GM21786 (cell line): ENCODE data around the gene CNOT6.

Experiments
- ATAC-seq: cut with Tn5 transposase; IDR thresholded peaks from one replicate; pipeline ENCODE4 v1.9.1; 2021; ENCODE audit not compliant: unreplicated experiment

CNOT6 gene

DNA sequence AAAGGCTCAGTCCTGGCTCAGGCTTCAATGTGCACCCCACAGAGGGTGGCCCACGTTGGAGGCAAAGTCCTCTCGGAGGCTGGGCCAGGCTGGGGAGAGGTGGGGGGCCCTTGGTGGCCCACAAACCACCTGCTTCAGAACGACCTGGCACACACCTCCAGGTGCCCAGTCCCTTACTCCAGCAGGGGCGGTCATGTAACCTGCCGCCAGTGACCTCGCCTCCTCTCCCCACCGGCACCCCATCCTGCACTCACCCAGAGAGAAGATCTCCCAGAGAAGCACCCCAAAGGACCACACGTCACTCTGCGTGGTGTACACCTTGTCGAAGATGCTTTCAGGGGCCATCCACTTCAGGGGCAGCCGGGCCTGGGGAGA lies 119.6 kb downstream of the CNOT6 start:
- no peak for ATAC-seq

DNA sequence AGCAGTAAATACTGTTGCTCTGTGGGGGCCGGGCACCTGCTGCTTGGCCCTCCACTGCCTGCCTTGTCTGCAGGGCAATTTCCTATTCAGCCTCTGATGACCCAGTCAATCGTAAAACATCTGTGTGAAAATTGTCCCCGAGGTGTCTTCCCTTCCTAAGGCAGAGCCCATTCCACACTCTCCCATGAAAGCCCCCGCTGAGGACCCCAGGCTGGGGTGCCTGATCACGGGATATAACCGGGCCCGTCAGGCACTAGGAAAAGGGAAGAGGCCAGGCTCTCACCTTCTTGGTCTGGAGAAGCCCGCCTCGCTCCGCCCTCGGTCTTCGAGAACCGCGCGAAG lies 124.3 kb downstream of the CNOT6 start:
- ATAC-seq, result no peak

DNA sequence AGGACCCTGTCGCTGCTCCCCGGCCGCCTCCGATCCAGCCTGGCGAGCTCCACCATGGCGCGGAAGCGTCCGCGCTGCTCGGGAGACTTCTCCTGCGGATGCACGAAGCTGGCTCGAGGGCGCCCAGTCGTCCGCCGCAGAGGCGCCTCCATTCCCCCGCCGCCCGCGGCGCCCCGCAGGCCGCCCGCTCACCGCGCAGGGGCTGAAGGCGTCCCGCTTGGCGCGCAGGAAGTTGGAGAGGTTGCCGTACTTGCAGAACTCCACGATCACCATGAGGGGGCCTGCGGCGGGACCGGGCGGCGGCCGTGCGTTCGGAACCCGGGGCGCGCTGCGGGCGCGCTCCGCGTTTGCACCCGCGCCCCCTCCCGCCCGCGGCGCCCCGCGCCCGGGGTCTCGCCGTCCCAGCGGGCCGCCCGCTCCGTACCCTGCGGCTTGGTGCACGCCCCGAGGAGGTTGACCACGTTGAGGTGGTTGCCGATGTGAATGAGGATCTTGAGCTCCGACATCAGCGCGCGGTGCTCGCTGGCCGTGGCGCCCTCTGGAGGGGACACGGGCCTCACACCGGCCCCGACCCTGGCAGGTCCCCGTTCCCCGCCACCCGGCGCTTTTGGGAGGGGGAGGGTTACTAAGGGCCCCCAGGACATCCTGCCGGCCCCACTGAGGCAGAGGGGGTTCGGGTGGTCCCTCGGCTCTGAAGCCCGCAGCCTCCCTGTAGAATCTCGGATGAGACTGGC lies 124.8 kb downstream of the CNOT6 start:
- ATAC-seq, result no peak

DNA sequence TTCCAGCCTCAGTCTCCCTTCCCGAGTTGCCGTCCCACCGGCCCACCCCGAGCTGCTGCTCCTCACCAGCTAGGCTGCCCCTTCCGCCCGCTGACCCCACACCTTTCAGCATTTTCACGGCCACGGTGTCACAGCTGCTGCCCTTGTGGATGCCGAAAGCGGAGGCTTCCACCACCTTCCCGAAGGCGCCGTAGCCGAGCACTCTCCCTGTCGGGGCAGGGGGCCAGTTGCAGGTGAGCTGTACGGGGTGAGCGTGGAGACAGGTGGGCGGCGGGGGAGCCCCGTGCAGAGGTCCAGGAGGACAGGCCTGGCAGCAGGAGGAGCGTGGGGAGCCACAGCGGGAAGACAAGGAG lies 125.4 kb downstream of the CNOT6 start:
- no peak for ATAC-seq

DNA sequence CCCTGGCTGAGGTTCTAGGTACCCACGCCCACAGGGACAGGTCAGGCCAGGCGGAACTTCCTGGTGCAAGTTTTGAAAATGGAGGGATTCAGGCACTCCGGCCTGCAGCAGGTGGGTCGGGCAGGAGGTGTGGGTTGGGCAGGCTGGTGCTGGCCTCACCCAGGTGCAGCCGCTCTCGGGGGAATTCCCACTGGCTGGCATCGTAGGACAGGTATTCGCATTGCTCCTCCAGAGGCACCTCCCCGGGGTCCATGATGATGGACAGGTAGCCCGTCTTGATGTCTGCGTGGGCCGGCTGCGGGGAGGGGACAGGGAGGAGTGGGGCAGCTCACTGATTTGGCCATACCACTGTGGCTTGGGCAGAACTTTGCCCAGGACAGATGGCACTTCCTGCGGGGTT lies 125.8 kb downstream of the CNOT6 start:
- ATAC-seq, result no peak

DNA sequence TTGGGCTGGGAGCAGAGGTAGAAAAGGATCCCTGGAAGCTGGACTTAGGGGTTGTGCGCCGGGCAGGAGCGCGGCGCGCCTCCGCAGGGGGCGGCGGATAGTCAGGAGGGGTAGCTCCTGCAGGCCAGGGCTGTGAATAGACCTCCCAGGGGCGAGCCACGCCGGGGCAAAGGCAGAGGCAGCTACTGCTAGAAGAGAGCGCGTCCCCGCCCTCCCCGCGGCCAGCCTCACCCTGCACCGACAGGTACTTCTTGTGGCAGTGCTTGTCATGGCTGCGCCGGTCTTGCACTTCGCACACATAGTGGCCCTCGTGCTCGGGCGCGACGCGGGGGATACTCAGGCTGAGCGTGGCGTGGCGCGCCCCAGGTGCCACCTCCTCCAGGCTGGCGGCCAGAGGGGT lies 127.1 kb downstream of the CNOT6 start:
- ATAC-seq, result no peak

DNA sequence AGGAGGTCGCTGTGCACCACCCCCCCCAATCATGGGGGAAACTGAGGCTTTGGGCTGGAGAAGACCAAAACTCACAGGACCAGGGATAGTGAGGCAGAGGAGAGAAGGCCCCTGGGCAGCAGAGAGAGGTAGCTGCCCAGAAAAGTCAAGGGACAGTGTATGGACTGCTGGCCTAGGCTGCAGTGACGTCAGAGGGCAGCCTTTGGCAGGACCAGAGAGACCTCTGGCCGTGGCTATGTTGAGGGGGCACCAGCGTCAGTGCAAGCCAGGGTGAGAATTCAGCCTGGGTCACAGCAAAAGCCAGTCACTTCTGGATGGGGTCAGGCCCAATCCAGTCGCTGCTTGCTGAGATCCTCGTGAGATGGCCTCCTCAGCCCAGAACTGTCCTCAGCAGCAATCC lies 128.7 kb downstream of the CNOT6 start:
- ATAC-seq, result no peak

DNA sequence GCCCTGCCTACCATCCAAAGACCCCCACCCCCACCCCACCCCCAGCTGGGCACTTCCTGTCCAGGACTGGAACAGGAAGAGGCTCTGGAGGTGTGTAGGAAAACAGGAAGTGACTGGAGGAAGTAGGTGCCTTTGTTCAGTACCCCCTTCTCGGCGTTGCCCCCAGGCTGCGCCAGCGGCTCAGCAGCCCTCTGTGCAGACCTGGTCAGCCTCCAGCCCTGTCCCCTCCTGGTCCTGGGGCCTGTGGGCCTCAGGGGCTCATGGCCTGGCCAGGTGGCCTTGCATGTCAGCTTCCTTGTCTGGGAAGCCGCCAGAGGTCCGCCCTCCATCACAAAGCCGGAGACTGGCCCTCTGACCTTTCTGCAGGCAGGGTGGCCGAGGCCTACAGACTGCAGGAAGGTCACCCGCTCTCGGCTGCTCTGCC lies 129.2 kb downstream of the CNOT6 start:
- ATAC-seq, result no peak

DNA sequence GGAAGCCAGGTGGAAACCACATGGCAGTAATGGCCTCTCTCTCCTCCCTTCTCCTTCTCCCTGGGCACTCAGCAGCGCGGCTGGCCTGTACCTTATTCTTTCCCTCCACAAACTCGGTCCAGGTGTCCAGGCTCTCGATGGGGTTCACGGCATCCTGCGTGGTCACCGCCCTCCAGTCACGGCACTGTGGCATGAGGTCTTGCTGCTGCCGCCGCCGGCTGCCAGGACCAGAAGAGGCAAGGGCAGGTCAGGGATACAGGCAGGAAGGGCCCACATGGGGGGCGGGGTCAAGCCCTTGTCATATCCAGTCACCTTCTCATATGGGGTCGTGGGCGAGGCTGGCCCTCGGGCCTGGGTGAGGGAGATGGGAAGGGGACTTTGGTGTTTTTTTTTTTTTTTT lies 129.7 kb downstream of the CNOT6 start:
- no peak for ATAC-seq

DNA sequence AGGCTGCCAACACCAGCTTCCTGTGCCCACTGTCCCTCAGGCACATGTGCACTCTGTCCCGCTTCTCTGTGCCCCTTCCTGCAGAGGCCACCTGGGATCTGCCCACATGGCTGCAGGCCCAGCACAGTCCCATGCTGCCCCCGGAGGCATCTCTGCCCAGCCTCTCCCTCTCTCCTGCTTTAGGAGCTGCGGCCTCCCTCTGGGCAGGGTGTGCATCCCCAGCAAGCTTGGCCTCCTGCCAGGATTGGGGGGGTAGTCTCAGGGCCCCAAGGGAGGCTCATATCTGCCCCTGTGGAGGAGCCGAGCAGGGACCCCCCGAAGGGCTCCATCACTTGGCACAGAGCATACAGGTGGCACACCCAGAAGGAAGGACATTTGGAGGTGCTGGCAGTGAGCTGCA lies 130.4 kb downstream of the CNOT6 start:
- no peak for ATAC-seq

DNA sequence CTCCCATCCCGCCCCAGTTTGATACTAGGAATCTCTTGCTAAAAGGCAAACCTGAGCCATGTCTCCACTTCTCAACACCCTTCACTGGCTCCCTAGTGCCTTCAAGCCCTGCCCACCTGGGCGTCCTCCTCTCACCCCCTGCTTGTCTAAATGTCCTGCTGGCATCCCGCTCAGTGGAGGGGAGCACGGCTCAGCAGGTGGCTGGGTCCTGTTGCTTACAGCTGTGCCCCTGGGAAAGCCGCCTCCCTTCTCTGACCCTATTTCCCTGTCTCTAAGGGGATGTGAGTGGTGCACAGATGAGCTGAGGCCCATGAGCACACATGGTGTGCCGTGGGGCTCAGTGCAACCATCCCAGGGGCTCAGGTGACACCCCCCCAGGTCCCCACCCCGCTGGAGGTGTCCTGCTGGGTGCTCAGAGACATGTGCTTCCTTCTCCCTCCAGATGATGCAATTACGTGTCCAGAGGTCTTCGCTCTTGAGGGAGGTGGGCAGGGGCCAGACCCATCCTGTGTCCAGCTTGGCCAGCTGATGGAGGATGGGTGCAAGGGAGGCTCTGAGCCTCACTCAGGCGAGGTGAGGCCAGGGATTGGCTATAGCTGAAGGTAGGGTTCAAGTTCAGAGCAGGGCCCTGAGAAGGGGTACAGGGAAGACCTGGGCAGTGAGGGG lies 131.1 kb downstream of the CNOT6 start:
- no peak for ATAC-seq

DNA sequence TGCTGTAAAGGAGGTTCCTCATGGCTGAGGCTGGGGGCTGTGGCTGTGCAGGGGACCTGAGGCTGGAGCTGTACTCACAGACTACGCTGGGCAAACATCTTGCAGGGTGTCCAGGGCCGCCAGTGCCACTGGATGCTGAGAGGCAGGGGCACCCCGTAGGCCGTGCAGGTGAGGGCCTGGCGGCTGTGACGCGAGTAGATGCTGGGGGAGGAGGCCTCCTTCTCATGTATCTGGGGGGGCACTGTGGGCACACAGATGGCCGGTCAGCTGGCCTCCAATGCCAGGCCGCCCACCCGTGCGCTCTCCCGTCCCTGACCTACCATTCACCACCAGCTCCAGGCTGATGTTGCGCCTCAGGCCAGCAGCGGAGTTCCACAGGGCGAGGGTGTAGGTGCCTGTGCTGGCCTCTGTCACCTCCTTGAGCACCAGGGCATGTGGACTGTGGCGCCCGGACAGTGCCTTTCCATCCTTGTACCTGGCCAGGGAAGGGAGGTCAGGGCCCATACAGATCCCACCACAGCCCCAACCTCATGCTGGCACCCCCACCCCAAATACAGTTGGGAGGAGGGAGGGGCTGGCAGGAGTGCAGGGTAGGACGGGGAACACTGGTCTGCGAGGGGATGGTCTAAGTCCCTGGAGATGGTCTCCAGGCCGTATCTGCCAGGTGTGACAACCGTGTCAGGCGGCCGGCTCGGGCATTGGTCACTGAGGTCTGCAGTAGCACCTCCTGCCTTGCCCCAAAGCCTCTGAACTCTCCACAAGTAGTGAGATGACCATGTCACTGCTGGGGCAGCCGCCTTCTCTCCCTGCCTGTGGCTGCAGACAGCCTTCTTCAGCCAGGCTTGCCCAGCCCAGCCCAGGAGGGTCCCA lies 131.8 kb downstream of the CNOT6 start:
- ATAC-seq, result no peak

DNA sequence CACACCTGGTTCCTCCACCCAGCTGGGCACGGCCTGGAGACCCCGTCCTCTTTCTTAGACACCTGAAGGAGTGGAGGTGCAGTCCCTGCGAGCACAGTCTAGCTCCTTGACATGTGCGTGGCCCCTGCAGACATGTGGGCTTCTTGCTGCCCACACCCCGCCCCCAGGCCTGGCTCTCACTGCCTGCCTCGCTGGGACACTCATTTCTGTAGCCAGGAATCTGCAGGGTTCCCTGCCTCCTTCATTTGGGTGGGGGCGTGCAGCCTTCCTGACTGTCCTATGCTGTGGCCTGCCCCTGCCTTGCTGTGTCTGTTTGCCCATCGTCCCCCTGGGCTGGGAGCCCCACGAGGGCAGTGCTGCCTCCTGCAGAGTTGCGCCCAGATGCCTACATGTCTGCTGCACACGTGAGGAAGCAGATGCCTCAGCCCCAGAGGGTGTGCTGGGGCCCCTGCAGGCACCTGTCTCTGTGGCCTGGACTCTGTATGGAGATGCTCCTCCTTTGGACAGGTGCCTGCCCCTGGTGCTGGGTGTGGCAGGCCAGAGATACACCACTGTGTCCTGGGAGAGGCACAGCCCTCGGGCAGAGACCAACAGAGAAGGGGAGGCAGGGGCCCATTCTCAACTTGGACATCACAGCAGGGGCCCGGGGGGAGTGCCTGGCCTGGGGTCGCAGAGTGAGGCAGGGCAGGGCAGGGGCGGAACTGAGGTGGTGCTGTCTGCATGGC lies 132.6 kb downstream of the CNOT6 start:
- ATAC-seq, result no peak

DNA sequence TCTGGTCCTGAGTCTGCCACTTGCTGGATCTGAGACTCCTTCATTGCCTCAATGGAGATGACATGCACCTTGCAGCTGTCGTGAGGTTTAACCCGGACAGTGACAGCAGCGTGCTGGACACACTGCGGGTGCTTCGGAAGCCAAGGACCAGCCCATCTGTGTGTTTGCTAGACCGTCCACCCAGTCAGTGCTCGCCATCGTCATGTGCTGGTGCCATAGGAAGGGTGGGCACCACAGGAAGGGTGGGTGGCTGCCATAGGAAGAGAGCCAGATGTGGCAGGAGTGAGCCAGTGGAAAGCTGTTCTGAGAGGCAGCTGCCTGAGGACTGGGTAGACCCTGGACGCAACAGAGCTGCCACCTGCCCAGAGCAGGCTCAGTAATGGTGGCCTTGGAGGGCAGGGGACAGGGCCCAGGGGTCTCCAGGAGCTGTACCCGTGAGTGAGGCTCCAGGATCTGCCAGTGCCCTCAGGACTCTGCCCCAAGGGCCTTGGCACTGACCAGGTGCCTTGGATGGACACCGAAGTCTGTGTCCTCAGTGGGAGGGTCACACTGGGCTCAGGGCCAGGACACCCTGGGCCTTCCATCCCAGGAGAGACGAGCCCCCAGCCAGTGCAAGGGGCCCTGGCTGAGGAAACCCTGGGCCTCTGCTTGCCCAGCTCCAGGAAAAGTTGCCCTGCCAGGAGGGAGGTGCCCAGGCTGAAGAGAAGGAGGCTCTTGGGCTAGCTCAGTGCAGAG lies 133.4 kb downstream of the CNOT6 start:
- ATAC-seq, result no peak
